ENCODE data around the gene ANGPTL4.
A peak's percentile ranks its signal among the peaks of the same experiment; 100 is the strongest.
"Not testable (repeated sequence)": the region's sequence is repeated elsewhere in the genome, so short reads cannot be mapped to it uniquely, and the experiment has no call there.

The ANGPTL4 gene

GRCh38 chr19:8371011-8371804 lies 7.3 kb downstream of the ANGPTL4 start:
- Histone ChIP-seq H3K14ac (ENCODE audit: low read length) (no peak overlapping the region), H3K4me3 (ENCODE audit: low read depth, low read length) (peak overlapping the region; percentile 5), H2BK5ac (ENCODE audit: low read depth, low read length, poor library complexity) (no peak overlapping the region), H3K18ac (ENCODE audit: low read length) (no peak overlapping the region), H4K8ac (ENCODE audit: low read depth, low read length) (no peak overlapping the region), H3K79me1 (ENCODE audit: low read length) (peaks cover 5% of the 10 kb centered on the region), H3K23ac (ENCODE audit: low read length) (no peak overlapping the region), H3K4ac (ENCODE audit: low read depth, low read length) (no peak overlapping the region), H3K27me3 (ENCODE audit: insufficient read depth, low read length) (no peaks in the 10 kb centered on the region), H3K4me1 (ENCODE audit: control insufficient read depth in 1 of 2, insufficient read depth in 2 of 2, low read length in 2 of 2) (peaks cover 18 to 19% of the 10 kb centered on the region in 2 experiments), H2BK120ac (ENCODE audit: insufficient read depth, low read length, poor library complexity) (no peak overlapping the region), H3K36me3 (ENCODE audit: control insufficient read depth in 1 of 2, insufficient read depth in 2 of 2, low read length in 2 of 2) (peaks cover 4 to 8% of the 10 kb centered on the region in 2 experiments), H3K27ac (ENCODE audit: low read depth, low read length) (no peak overlapping the region), H2BK12ac (ENCODE audit: low read length) (peak overlapping the region; percentile 13), H2AK5ac (ENCODE audit: low read length) (peak overlapping the region; percentile 45), H3K9ac (ENCODE audit: low read length) (no peak overlapping the region), H4K12ac (ENCODE audit: low read depth, low read length) (no peak overlapping the region), H3K9me3 (ENCODE audit: insufficient read depth, low read depth, low read length) (peaks cover 6% of the 10 kb centered on the region), H3K79me2 (ENCODE audit: control insufficient read depth, insufficient read depth, low read length, poor library complexity) (peaks cover 3% of the 10 kb centered on the region), H2AFZ (ENCODE audit: insufficient read depth, low read length, poor library complexity) (no peak overlapping the region), H4K91ac (ENCODE audit: low read depth, low read length) (no peak overlapping the region), H3K4me2 (ENCODE audit: low read length) (no peak overlapping the region)
- no CpG with 5 or more reads among the region's 28 CpGs for WGBS (ENCODE audit: extremely low coverage, insufficient coverage, insufficient read length)
- no peak for DNase-seq

GRCh38 chr19:8373867-8374813 lies 10.2 kb downstream of the ANGPTL4 start:
- no peak overlapping the region for H4K91ac ChIP-seq (ENCODE audit: low read depth, low read length)
- H3K27ac ChIP-seq (ENCODE audit: low read depth, low read length): no peak overlapping the region
- H3K79me1 ChIP-seq (ENCODE audit: low read length): no peaks in the 10 kb centered on the region
- H2AFZ ChIP-seq (ENCODE audit: insufficient read depth, low read length, poor library complexity): no peak overlapping the region
- H3K9me3 ChIP-seq (ENCODE audit: insufficient read depth, low read depth, low read length): peaks cover 3% of the 10 kb centered on the region
- H3K4me1 ChIP-seq (ENCODE audit: control insufficient read depth in 1 of 2, insufficient read depth in 2 of 2, low read length in 2 of 2): peaks cover 1 to 3% of the 10 kb centered on the region in 2 experiments
- H3K27me3 ChIP-seq (ENCODE audit: insufficient read depth, low read length): no peaks in the 10 kb centered on the region
- WGBS (ENCODE audit: extremely low coverage, insufficient coverage, insufficient read length): no CpG with 5 or more reads among the region's 26 CpGs
- H3K23ac ChIP-seq (ENCODE audit: low read length): no peak overlapping the region
- H3K4ac ChIP-seq (ENCODE audit: low read depth, low read length): no peak overlapping the region
- no peak overlapping the region for H2BK5ac ChIP-seq (ENCODE audit: low read depth, low read length, poor library complexity)
- H3K9ac ChIP-seq (ENCODE audit: low read length): no peak overlapping the region
- no peak overlapping the region for H3K14ac ChIP-seq (ENCODE audit: low read length)
- no peak overlapping the region for H3K4me2 ChIP-seq (ENCODE audit: low read length)
- no peak overlapping the region for H4K12ac ChIP-seq (ENCODE audit: low read depth, low read length)
- peaks cover 4 to 12% of the 10 kb centered on the region in 2 experiments for H3K36me3 ChIP-seq (ENCODE audit: control insufficient read depth in 1 of 2, insufficient read depth in 2 of 2, low read length in 2 of 2)
- no peak overlapping the region for H2BK12ac ChIP-seq (ENCODE audit: low read length)
- no peak overlapping the region for H4K8ac ChIP-seq (ENCODE audit: low read depth, low read length)
- DNase-seq: no peak
- no peaks in the 10 kb centered on the region for H3K79me2 ChIP-seq (ENCODE audit: control insufficient read depth, insufficient read depth, low read length, poor library complexity)
- no peak overlapping the region for H2AK5ac ChIP-seq (ENCODE audit: low read length)
- no peak overlapping the region for H2BK120ac ChIP-seq (ENCODE audit: insufficient read depth, low read length, poor library complexity)
- no peak overlapping the region for H3K18ac ChIP-seq (ENCODE audit: low read length)
- H3K4me3 ChIP-seq (ENCODE audit: low read depth, low read length): no peak overlapping the region

DNA sequence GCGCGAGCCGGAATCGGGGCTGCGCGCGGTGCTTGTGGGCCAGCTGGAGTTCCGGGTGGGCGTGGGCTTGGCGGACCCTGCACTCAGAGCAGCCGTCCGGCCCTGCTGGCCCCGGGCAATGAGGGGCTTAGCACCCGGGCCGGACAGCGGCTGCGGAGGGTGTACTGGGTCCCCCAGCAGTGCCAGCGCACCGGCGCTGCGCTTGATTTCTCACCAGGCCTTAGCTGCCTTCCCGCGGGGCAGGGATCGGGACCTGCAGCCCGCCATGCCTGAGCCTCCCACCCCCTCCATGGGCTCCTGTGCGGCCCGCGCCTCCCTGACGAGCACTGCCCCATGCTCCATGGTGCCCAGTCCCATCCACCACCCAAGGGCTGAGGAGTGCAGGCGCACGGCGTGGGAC lies 11.8 kb downstream of the ANGPTL4 start:
- not testable (repeated sequence) for H2AK5ac ChIP-seq (ENCODE audit: low read length); H3K23ac ChIP-seq (ENCODE audit: low read length); H3K4me2 ChIP-seq (ENCODE audit: low read length); H2BK120ac ChIP-seq (ENCODE audit: insufficient read depth, low read length, poor library complexity); H2BK5ac ChIP-seq (ENCODE audit: low read depth, low read length, poor library complexity); H2BK12ac ChIP-seq (ENCODE audit: low read length); H3K79me2 ChIP-seq (ENCODE audit: control insufficient read depth, insufficient read depth, low read length, poor library complexity); H4K12ac ChIP-seq (ENCODE audit: low read depth, low read length); H3K27me3 ChIP-seq (ENCODE audit: insufficient read depth, low read length); H3K18ac ChIP-seq (ENCODE audit: low read length); H3K9me3 ChIP-seq (ENCODE audit: insufficient read depth, low read depth, low read length); H2AFZ ChIP-seq (ENCODE audit: insufficient read depth, low read length, poor library complexity); H3K4me3 ChIP-seq (ENCODE audit: low read depth, low read length); H3K4ac ChIP-seq (ENCODE audit: low read depth, low read length); H3K27ac ChIP-seq (ENCODE audit: low read depth, low read length); H3K4me1 ChIP-seq (ENCODE audit: control insufficient read depth in 1 of 2, insufficient read depth in 2 of 2, low read length in 2 of 2); H4K91ac ChIP-seq (ENCODE audit: low read depth, low read length); DNase-seq; H4K8ac ChIP-seq (ENCODE audit: low read depth, low read length); H3K9ac ChIP-seq (ENCODE audit: low read length); H3K14ac ChIP-seq (ENCODE audit: low read length); H3K79me1 ChIP-seq (ENCODE audit: low read length)
- no CpG with 5 or more reads among the region's 32 CpGs for WGBS (ENCODE audit: extremely low coverage, insufficient coverage, insufficient read length)
- H3K36me3 ChIP-seq (ENCODE audit: control insufficient read depth in 1 of 2, insufficient read depth in 2 of 2, low read length in 2 of 2): peaks cover 4 to 12% of the 10 kb centered on the region in 2 experiments

- DNase-seq; H2AFZ ChIP-seq (ENCODE audit: insufficient read depth, low read length, poor library complexity); H2BK12ac ChIP-seq (ENCODE audit: low read length); H3K79me1 ChIP-seq (ENCODE audit: low read length); H3K79me2 ChIP-seq (ENCODE audit: control insufficient read depth, insufficient read depth, low read length, poor library complexity); H2BK5ac ChIP-seq (ENCODE audit: low read depth, low read length, poor library complexity); H3K4me3 ChIP-seq (ENCODE audit: low read depth, low read length); H3K36me3 ChIP-seq (ENCODE audit: control insufficient read depth in 1 of 2, insufficient read depth in 2 of 2, low read length in 2 of 2); H3K27ac ChIP-seq (ENCODE audit: low read depth, low read length); H3K4ac ChIP-seq (ENCODE audit: low read depth, low read length); H2BK120ac ChIP-seq (ENCODE audit: insufficient read depth, low read length, poor library complexity); H3K4me2 ChIP-seq (ENCODE audit: low read length); H4K12ac ChIP-seq (ENCODE audit: low read depth, low read length); H3K14ac ChIP-seq (ENCODE audit: low read length); H3K4me1 ChIP-seq (ENCODE audit: control insufficient read depth in 1 of 2, insufficient read depth in 2 of 2, low read length in 2 of 2); H3K27me3 ChIP-seq (ENCODE audit: insufficient read depth, low read length); H2AK5ac ChIP-seq (ENCODE audit: low read length); H3K18ac ChIP-seq (ENCODE audit: low read length); H4K91ac ChIP-seq (ENCODE audit: low read depth, low read length); H4K8ac ChIP-seq (ENCODE audit: low read depth, low read length); H3K23ac ChIP-seq (ENCODE audit: low read length); H3K9ac ChIP-seq (ENCODE audit: low read length); H3K9me3 ChIP-seq (ENCODE audit: insufficient read depth, low read depth, low read length): not testable (repeated sequence)
- no CpG with 5 or more reads among the region's 10 CpGs for WGBS (ENCODE audit: extremely low coverage, insufficient coverage, insufficient read length)
These were observed 12.5 kb downstream of the ANGPTL4 start for GRCh38 chr19:8376373-8376974.

All from trophoblast cell (in vitro differentiated cells and primary cell).